SKM-1 (cell line): ENCODE data around the gene MCM5.
"Not testable (repeated sequence)": the region's sequence is repeated elsewhere in the genome, so short reads cannot be mapped to it uniquely, and the experiment has no call there.

Experiments used
- DNase-seq: peaks from one replicate; lab custom pipeline; 2025; ENCODE audit not compliant: unreplicated experiment; lab: John Stamatoyannopoulos, UW

Gene MCM5

DNA sequence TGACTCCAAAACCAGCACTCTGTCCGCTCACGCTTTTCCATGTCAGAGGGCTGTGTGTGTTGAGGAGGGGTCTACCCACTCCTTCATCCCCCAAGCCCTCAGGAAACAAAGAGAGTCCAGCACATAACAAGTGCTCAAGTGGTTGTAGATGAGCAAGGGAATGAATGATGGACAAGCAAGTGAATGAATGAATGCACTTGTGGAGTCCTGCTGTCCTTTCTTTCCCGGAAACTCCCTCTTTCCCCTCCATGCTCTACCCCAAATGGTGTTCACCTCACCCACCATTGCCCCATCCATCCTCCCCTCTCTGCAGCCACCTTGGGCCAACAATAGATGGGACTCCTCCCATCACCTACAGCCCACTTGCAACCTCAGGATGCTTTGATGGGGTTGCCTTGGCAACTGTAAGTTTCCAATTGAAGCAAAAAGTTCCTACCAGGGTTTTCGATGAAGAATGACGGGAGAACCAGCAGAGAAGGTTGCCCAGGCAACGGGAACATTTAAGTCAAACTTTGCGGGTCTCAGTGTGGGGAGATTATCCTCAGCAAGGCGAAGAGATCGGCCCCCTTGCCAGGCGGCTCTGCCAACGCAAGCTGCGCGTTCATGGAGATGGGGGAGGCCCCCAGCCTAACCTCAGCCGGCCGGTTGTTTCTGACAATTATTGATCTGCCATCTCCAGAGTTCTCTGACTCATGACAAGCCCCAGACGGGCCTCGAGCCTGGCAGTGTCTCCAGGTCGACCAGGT is 51.1 kb downstream of the MCM5 start:
- no peak for DNase-seq

DNA sequence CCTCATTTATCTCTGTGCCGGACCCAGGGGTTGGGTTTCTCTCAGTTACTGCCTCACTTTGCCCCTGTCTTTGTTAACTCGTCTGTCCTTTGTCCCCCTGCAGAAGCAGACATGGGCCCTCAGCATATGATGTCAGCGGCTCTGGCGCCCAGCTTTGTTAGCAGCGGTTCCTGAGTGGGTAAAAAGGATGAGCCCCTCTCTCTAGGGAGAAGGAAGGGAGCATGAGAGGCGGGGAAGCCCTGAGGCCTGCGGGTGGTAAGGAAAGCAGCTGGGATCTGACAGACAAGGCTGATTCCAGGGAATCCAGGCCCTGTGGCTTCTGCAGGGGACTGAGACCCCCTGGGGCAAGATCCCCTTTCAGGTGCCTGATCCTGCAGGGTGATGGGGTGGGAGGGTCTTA is 51.7 kb downstream of the MCM5 start:
- no peak for DNase-seq

DNA sequence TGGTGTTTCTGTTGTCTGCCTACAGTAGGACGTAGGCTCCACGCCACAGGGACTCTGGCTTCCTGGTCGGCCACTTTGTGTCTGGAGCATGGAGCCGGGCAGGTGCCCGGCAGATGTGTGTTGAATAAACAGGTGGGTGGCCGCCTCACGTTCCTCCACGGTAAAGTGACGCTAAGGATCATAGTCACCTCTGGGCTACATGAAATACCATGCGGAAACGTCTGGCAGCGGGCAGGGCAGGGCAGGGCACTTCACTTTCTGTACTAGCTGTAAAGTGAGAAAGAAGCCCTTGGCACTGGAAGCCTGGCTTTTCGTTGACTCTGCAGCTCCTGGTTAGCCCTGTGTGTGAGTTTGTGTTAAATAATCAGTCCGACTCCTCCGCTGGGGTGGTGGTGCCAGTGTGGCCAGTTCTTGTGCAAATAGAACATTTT is 52.4 kb downstream of the MCM5 start:
- DNase-seq, result no peak

DNA sequence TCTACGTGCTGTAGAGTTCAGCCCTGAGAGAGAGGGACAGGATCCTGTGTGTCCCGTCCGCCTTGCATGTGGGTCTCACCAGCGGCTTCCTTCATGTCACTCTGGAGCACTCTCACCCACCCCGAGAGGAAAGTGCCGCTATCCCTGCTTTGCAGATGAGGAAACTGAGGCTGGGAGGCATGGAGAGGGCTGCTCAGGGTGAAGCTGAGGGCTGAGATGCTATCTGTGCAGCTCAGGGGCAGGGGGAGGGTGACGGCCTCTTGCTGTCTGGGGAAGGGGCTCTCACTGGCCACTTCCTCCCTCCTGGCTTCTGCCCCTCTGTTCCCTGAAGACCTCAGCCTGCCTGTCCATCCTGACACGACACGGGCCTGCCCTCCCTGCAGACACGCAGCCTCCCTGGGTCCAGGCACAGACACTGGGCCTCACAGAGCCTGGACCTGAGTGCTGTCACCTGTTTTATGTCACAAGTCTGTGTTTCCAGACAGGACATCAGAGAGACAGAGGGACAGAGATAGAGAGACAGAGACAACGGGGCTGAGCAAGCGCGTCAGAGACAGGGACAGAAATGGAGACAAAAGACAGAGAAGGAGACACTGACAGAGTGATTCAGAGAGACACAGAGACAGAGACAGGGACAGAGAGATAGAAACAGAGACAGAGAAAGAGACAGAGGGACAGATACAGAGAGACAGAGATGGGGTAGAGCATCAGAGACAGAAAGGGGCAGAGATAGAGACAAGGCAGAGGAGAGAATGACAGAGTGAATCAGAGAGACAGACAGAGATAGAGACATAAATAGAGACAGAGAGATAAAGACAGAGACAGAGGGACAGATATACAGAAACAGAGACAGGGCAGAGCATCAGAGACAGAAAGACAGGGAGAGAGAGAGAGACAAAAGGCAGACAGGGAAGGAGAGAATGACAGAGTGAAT is 53.1 kb downstream of the MCM5 start:
- no peak for DNase-seq

DNA sequence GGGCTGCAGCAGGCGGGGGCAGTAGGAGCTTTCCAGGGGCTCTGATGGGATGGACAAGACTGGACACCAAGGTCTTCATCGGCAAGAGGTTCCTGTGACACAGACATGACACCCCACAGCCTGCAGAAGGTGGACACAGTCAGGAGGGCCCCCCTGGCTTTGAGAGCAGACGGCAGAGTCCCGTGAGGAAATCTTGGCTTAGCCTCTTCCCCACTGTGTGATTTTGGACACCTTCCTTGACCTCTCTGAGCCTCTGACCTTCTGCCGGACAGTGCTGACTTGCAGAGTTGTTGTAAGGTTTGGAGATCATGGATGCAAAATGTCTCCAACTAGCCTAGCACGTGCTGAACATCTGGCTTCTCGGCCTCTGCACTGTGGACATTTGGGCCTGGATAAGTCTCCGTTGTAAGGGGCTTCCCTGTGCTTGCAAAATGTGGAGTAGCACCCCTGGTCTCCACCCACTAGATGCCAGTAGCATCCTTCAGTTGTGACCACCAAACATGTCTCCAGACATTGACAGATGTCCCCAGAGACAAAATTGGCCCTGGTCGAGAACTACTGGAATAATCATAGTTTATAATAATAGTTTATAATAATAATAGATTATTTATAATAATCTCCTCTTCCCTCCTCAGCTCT is 54.6 kb downstream of the MCM5 start:
- DNase-seq, result no peak

DNA sequence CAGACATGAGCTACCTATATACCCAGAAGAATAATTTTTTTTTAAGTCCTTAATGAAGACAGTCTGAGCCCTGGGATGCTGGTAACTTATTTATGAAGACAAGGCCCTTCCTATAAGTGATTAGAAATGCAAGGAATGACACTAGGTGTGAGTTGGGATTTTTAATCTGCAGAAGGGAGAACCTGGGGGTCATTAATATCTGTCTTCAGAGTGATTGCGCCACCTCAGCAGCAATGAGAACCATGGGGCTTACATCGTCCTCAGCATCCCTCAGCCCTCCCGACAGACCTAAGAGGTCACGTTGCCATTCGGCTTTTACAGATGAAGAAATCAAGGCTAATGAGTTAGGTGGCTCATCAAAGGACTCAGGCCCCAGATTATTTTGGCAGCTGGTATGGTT is 55.6 kb downstream of the MCM5 start:
- no peak for DNase-seq

DNA sequence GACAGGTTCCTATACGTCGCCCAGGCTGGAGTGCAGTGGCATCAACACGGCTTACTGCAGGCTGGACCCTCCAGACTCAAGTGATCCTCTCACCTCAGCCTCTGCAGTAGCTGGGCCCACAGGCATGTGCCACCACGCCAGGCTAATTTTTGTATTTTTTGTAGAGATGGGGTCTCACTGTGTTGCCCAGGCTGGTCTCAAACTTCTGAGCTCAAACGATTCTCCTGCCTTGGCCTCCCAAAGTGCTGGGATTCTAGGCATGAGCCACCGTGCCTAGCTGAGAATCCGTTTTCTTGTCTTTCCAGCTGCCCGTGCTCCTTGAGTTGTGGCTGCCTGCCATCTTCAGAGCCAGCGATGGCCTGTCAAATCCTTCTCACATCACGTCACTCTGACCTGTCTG is 56.8 kb downstream of the MCM5 start:
- no peak for DNase-seq

DNA sequence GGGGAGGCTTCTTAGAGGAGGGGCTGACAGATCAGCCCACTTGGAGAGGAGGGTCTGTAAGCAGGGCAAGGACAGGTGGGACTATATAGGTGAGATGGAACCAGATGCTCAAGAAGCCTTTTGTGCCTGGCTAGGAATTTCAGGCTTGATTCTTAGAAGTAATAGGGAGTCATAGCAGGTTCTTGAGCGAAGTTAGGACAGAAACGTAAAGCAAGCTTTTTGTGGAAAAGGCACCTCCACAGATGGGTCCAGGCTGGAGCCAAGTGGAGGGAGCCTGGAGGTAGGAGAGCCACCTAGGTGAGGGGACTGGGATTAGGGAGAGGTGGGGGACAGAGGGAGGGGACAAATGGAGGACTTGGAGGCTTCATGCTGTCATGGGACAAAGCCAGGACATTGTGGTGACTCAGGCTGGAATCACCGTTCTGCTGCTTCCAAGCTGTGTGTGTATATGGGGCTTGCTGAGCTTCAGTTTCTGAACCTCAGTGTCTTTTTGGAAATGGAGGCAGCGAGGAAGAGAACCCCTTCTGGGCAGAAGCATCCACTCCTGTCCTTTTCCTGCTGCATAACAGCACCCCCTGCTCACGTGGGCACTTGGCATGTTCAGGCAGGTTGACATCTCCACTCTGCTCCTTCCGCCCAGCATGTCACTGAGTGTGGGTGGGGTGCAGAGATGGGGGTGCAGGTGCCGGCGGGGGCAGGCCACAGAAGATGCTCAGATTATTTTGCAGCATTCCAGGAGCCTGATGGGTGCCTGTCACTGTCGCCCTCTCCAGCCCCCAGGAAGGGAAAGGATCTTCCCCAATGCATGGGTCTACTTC is 58.0 kb downstream of the MCM5 start:
- no peak for DNase-seq

DNA sequence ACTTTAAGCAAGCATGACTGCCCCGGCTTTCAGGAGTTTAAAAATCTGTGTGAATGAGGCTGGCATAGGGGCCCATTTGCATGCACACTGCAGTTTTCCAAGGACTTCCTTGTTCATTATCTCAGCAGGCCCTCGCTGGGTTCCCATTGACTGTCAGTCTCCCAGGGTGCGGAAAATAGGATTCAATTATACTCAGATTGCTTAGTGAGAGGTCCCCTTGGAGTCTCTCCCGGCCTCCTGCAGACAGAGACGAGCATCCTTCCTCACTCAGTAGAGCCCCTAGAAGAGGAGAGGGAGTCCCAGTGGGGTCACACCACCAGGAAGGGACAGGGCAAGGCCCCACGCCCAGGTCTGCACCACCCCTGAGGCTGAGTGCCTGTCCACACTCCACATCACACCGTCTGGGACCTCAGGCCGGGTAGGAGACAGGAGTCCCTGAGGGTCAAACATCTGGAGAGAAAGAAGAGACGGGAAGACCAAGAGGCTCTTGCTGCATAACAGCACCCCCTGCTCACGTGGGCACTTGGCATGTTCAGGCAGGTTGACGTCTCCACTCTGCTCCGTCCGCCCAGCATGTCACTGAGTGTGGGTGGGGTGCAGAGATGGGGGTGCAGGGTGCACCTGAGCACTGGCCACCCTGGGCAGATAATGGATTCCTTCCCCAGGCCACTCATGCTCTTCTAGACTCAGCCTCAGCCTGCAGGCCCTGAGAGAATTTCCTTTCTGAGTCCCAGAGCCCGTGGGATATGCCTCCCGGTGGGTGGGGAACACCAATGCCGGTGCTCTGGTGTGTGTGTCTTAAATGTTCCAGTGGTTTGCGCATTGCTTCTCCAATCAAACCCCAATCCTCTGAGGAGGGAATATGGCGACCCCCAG is 58.8 kb downstream of the MCM5 start:
- no peak for DNase-seq

DNA sequence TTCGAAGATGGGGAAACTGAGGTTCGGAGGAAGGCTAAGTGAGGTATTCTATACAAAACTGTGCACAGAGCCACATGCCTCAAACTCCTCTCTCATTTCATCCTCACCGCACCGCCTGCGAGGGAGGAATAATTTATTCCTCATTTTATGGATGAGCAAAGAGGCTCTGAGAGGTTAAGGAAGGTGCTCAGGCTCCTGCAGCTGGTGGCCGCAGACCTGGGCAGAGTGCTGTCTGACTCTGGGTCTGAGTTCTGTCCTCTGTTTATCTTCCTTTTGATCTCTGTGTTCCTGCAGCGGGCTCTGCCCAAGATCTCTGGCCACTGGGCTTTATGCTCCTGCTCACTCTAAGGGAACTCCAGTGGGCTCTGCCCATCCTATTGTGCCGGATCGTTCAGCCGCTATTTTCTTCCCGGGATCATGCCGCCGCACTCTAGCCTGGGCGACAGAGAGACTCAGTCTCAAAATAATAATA is 59.5 kb downstream of the MCM5 start:
- no peak for DNase-seq

DNA sequence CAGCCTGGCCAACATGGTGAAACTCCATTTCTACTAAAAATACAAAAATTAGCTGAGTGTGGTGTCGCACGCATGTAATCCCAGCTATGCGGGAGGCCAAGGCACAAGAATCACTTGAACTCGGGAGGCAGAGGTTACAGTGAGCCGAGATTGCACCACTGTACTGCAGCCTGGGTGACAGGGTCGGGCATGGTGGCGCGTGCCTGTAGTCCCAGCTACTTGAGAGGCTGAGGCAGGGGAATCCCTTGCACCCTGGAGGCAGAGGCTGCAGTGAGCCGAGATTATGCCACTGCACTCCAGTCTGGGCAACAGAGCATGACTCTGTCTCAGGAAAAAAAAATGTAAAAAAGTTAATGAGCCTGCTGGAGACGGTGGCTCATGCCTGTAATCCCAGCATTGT is 60.0 kb downstream of the MCM5 start:
- not testable (repeated sequence) for DNase-seq

DNA sequence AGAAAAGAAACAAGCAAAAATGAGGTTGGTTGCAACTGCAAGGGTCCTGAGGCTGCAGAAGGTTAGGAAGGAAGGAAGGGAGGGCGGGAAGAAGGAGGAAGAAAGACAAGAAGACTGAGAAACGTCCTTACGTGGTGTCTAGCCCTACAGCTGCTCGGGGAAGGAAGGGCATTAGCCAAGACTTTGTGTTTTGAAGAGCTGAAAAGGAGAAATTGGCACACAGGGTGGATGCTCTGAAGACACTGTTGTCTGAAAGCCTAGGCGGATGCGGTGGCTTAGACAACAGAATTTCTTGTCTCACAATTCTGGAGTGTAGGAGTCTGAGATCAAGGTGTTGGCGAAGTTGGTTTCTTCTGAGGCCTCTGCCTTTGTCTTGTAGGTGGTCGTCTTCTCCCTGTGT is 60.7 kb downstream of the MCM5 start:
- peak; percentile 34 for DNase-seq

DNA sequence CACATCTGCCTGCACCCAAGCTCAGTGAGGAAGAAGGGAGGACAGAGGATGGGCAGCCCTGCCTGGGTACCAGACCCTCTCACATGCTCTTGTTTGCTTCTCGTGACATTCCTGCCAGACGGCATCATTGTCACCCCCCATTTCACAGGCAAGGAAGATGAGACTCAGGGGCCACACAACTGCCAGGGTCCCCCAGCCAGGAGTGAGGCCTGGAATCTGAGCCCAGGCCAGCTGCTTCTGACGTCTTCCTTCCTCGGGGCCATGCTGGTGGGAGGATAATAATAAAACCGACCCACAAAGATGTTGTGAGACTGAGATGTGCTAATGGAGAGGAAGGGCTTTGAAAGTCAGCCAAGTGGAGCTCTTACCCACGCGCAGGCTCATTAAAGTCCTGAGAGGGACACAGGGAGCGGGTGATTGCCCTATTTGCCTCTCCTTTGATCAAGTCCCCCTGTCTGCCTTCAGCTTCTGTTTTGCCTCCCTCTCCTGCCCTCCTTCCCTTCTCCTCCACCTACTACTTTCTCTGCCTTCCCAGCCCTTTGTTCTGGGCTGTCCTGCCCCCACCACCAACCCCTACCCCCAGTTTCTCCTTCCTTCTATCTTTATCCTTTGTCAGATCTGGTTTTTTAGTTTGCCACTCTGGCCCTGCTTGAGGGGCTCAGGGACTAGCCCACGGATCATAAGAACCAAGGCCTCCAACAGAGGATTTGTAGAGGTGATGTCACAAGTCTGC is 62.7 kb downstream of the MCM5 start:
- DNase-seq, result no peak

DNA sequence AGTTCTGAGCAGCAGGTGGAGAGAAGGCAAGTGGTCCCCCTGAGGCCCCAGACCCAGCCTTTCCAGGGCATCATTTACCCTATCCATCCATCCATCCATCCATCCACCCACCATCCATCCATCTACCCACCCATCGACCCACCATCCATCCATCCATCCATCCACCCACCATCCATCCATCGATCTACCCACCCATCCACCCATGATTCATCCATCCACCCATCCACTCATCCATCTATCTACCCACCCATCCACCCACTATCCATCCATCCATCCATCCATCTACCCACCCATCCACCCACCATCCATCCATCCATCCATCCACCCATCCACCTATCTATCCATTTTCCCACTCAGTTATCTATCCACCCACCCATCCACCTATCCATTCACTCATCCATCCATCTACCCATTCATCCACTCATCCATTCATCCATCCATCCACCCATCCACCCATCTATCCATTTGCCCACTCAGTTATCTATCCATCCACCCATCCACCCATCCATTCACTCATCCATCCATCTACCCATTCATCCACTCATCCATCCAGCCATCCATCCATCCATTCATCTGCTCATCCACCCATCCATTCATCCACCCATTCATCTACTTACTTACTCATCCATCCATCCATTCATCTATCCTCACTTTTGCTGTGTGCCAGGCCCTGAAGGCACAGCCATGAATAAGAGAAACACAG is 63.4 kb downstream of the MCM5 start:
- no peak for DNase-seq

DNA sequence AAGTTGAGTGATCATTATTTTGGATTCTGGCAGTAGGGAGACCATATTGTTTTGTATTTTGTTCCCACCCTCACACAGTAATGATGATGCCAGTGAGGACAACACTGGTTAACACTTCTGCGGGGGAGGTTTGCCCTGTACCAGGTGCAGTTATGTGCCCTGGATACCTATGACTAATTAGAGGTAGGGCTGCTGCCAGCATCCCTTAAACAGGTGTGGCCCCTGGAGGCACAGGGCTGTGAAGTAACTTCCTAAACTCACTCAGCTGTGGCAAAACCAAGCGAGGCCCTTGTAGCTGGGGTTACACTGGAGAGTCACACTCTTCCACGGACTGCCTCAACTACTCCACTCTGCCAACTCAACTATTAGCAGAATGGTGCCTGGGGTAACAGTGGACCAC is 64.5 kb downstream of the MCM5 start:
- no peak for DNase-seq

DNA sequence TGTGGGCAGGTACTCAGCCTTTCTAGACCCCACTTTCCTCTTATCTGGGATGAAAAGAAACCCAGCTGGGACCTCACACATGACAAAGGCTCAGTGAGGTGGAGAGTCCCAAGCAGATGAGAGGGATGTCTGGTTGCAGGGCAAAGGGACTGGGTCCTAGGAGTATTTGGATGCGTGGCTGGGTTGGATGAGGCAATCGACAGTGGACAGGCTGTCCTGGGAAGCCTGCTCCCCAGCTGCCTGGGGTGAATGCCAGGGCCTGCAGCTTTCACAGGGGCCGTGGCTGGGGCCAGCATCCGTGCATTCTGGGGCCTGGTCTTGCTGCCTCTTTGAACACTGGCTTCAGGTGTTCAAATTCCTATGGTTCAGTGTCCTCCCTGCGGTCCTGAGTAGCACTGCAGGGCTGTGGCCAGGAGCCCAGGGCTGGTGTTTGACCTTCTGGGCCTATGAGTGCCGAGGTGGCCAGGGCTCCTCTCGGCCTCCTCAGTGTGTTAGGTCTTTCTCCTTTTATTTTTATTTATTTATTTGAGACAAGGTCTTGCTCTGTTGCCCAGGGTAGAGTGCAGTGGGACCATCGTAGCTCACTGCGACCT is 65.3 kb downstream of the MCM5 start:
- no peak for DNase-seq

DNA sequence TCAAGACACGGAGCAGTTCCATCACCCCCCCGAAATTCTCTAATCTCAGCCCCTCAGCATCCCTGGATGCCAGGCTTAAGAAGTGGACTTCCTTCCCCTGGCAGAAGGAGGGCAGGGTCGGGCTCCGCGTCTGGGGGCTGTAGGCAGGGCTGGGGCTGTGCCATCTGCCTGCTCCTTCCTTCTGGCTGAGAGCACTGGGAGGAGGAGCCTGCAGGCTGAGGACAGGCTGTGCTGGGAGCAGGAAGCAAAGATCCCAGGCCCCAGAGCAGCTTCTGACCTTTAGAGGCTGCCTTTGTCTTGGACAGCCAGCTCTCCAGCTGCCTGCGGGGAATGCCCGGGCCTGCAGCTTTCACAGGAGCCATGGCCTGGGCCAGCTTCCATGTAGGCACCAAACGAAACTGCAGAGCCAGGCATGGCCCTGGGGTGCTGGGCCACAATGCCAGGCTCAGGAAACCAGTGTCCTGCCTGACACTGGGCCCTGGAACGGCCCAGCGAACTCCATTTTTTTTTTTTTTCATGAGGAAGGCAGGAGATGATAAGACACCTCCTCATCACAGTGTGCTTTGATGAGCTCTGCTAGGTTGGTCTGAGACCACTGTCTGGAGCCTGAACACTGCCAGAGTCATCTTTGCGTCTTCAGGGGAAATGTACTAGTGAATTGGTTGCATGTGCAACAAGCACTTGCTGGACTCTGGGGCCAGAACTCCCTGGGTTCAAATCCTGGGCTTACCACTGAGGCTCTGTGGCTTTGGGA is 67.9 kb downstream of the MCM5 start:
- DNase-seq, result no peak
